ENCODE measurements around the gene UTP14C. TPM values are rescaled to one million over a fixed set of nuclear protein-coding genes. Genes with fewer than 3 reads are reported as not detected.

UTP14C gene, protein sequence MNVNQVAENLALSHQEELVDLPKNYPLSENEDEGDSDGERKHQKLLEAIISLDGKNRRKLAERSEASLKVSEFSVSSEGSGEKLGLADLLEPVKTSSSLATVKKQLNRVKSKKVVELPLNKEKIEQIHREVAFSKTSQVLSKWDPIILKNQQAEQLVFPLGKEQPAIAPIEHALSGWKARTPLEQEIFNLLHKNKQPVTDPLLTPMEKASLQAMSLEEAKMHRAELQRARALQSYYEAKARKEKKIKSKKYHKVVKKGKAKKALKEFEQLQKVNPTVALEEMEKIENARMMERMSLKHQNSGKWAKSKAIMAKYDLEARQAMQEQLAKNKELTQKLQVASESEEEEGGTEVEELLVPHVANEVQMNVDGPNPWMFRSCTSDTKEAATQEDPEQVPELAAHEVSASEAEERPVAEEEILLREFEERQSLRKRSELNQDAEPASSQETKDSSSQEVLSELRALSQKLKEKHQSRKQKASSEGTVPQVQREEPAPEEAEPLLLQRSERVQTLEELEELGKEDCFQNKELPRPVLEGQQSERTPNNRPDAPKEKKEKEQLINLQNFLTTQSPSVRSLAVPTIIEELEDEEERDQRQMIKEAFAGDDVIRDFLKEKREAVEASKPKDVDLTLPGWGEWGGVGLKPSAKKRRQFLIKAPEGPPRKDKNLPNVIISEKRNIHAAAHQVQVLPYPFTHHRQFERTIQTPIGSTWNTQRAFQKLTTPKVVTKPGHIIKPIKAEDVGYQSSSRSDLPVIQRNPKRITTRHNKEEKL
- total RNA-seq (10 to 100 TPM; 16.9 to 18.2 TPM), polyA plus RNA-seq (ENCODE audit: insufficient read length in 6 of 6) (10 to 100 TPM; 28.6 to 33.4 (median 31.8) TPM)
- long read RNA-seq, donor 1, full-length matches to known transcripts: 12 of 12 reads
- long read RNA-seq, donor 1, partial matches to known transcripts: 0 of 12 reads
- long read RNA-seq, donor 1, other reads (novel, unspliced or antisense): 0 of 12 reads
- long read RNA-seq, donor 2, full-length matches to known transcripts: 10 of 10 reads
- long read RNA-seq, donor 2, partial matches to known transcripts: 0 of 10 reads
- long read RNA-seq, donor 2, other reads (novel, unspliced or antisense): 0 of 10 reads
- long read RNA-seq, donor 3, full-length matches to known transcripts: 4 of 4 reads
- long read RNA-seq, donor 3, partial matches to known transcripts: 0 of 4 reads
- long read RNA-seq, donor 3, other reads (novel, unspliced or antisense): 0 of 4 reads
- long read RNA-seq, donor 4, full-length matches to known transcripts: 2 of 2 reads
- long read RNA-seq, donor 4, partial matches to known transcripts: 0 of 2 reads
- long read RNA-seq, donor 4, other reads (novel, unspliced or antisense): 0 of 2 reads
- long read RNA-seq, donor 5, full-length matches to known transcripts: 5 of 5 reads
- long read RNA-seq, donor 5, partial matches to known transcripts: 0 of 5 reads
- long read RNA-seq, donor 5, other reads (novel, unspliced or antisense): 0 of 5 reads
- long read RNA-seq, donor 6, full-length matches to known transcripts: 5 of 5 reads
- long read RNA-seq, donor 6, partial matches to known transcripts: 0 of 5 reads
- long read RNA-seq, donor 6, other reads (novel, unspliced or antisense): 0 of 5 reads
- long read RNA-seq, donor 7, full-length matches to known transcripts: 5 of 5 reads
- long read RNA-seq, donor 7, partial matches to known transcripts: 0 of 5 reads
- long read RNA-seq, donor 7, other reads (novel, unspliced or antisense): 0 of 5 reads
- long read RNA-seq, donor 8, full-length matches to known transcripts: 11 of 11 reads
- long read RNA-seq, donor 8, partial matches to known transcripts: 0 of 11 reads
- long read RNA-seq, donor 8, other reads (novel, unspliced or antisense): 0 of 11 reads
- long read RNA-seq, donor 9: 0 reads
- long read RNA-seq, donor 10, partial matches to known transcripts: 0 of 1 reads
- long read RNA-seq, donor 10, other reads (novel, unspliced or antisense): 1 of 1 reads
- long read RNA-seq, donor 11, full-length matches to known transcripts: 5 of 5 reads
- long read RNA-seq, donor 11, partial matches to known transcripts: 0 of 5 reads
- long read RNA-seq, donor 11, other reads (novel, unspliced or antisense): 0 of 5 reads
- long read RNA-seq, donor 12, full-length matches to known transcripts: 5 of 5 reads
- long read RNA-seq, donor 12, partial matches to known transcripts: 0 of 5 reads
- long read RNA-seq, donor 12, other reads (novel, unspliced or antisense): 0 of 5 reads

DNA sequence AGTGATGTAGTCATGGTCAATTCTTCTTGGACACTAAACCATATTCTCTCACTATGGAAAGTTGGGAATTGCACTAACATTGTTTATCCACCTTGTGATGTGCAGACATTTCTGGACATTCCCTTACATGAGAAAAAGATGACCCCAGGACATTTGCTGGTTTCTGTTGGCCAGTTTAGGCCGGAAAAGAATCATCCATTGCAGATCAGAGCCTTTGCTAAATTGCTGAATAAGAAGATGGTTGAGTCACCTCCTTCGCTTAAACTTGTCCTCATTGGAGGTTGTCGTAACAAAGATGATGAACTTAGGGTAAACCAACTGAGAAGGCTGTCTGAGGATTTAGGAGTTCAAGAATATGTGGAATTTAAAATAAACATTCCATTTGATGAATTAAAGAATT, at the start of gene UTP14C:
Gene UTP14C (plus strand): TSS at position 211 of the 400 bp plus-strand sequence. CDS start 4,114 bp downstream, outside the sequence.
- no peak within 1 kb of the TSS for H3K4me3 ChIP-seq

DNA sequence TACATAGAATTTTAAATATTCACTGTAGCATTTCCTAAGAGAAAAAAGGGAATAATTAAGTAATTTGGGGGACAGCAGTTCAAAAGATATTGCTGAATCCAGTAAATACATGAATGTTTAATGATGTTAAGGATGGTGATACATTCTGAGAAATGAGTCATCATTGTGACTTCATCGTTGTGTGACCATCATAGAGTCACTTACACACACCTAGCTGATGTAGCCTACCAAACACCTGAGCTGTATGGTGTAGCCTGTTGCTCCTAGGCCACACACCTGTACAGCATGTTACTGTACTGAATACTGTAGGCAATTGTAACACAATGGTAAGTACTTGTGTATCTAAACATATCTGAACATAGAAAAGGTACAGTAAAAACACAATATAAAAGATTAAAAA, 48.1 kb upstream of the UTP14C start:
- Histone ChIP-seq H3K36me3 (no peaks in the 10 kb centered on the region), H3K4me1 (no peaks in the 10 kb centered on the region), H3K27ac (no peak overlapping the region), H3K4me3 (no peak overlapping the region), H3K27me3 (no peaks in the 10 kb centered on the region), H3K9me3 (no peaks in the 10 kb centered on the region)
- no peak for DNase-seq
- intact Hi-C loops (cut with DNase I): no loop called here
- ATAC-seq: no peak
- TF ChIP-seq, protein P1, sequence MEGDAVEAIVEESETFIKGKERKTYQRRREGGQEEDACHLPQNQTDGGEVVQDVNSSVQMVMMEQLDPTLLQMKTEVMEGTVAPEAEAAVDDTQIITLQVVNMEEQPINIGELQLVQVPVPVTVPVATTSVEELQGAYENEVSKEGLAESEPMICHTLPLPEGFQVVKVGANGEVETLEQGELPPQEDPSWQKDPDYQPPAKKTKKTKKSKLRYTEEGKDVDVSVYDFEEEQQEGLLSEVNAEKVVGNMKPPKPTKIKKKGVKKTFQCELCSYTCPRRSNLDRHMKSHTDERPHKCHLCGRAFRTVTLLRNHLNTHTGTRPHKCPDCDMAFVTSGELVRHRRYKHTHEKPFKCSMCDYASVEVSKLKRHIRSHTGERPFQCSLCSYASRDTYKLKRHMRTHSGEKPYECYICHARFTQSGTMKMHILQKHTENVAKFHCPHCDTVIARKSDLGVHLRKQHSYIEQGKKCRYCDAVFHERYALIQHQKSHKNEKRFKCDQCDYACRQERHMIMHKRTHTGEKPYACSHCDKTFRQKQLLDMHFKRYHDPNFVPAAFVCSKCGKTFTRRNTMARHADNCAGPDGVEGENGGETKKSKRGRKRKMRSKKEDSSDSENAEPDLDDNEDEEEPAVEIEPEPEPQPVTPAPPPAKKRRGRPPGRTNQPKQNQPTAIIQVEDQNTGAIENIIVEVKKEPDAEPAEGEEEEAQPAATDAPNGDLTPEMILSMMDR (IDR thresholded peaks at IDR 0.05): no peak

More for the DNA sequence above, at the start of gene UTP14C:
- intact Hi-C loops (cut with DNase I): no loop called here
- Histone ChIP-seq H3K27me3 (no peaks in the 10 kb centered on the region), H3K4me1 (no peaks in the 10 kb centered on the region), H3K27ac (no peak within 1 kb of the TSS), H3K9me3 (no peaks in the 10 kb centered on the region), H3K36me3 (peaks cover 0 to 86% of the 10 kb centered on the region in 2 donors)
- ATAC-seq (no peak), DNase-seq (no peak)
- TF ChIP-seq, protein P1 (IDR thresholded peaks at IDR 0.05): no peak

DNA sequence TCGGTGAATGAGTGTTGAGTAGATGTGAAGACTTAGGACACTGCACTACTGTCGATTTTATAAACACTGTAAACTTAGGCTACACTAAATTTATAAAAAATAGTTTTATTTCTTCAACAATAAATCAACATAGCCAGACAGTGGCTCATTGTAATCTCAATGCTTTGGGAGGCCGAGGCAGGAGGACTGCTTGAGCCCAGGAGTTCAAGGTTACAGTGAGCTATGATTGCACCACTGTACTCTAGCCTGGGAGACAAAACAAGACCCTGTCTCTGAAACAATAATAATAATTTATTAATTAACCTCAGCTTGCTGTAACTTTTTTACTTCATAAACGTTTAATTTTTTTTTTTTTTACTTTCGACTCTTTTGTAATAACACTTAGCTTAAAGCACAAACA, 47.6 kb upstream of the UTP14C start:
- intact Hi-C loops (cut with DNase I): no loop called here
- no peak for ATAC-seq
- Histone ChIP-seq H3K27ac (no peak overlapping the region), H3K4me1 (no peaks in the 10 kb centered on the region), H3K36me3 (no peaks in the 10 kb centered on the region), H3K4me3 (no peak overlapping the region), H3K9me3 (no peaks in the 10 kb centered on the region), H3K27me3 (no peaks in the 10 kb centered on the region)
- no peak for DNase-seq
- TF ChIP-seq, protein P1 (IDR thresholded peaks at IDR 0.05): no peak

DNA sequence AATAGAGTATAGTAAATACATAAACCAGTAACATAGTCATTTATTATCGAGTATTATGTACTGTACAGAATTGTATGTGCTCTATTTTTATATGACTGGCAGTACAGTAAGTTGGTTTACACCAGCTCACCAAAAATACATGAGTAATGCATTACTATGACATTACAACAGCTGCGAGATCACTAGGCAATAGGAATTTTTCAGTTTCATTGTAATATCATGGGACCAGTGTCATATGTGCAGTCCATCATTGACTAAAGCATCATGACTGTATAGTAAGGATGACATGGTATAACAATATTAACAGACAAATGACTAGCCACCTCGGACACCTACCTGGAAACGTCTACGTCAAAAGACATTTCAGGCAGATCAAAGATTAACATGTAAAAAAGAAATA, 46.9 kb upstream of the UTP14C start:
- TF ChIP-seq, protein P1 (IDR thresholded peaks at IDR 0.05): no peak
- Histone ChIP-seq H3K9me3 (no peaks in the 10 kb centered on the region), H3K27ac (no peak overlapping the region), H3K27me3 (no peaks in the 10 kb centered on the region), H3K36me3 (no peaks in the 10 kb centered on the region), H3K4me1 (no peaks in the 10 kb centered on the region), H3K4me3 (no peak overlapping the region)
- ATAC-seq (no peak), DNase-seq (no peak)
- intact Hi-C loops (cut with DNase I): no loop called here
